Measurements from ENCODE around the gene SUPT20HL2.
"Not testable (repeated sequence)": the region's sequence is repeated elsewhere in the genome, so short reads cannot be mapped to it uniquely, and the experiment has no call there.

Gene SUPT20HL2

GRCh38 chrX:24309580-24310374 is 4.1 kb downstream of the SUPT20HL2 start:
- DNase-seq (ENCODE audit: low spot score): not testable (repeated sequence)

GRCh38 chrX:24308803-24309202 is 5.1 kb downstream of the SUPT20HL2 start:
- DNase-seq (ENCODE audit: low spot score): not testable (repeated sequence)

- no peak for DNase-seq (ENCODE audit: low spot score)
Measured at GRCh38 chrX:24306440-24306839, 7.4 kb downstream of the SUPT20HL2 start.

GRCh38 chrX:24305905-24306304 is 8.0 kb downstream of the SUPT20HL2 start:
- DNase-seq (ENCODE audit: low spot score): no peak

- no peak for DNase-seq (ENCODE audit: low spot score)
Measured at GRCh38 chrX:24301806-24302205, 12.1 kb downstream of the SUPT20HL2 start.

- no peak for DNase-seq (ENCODE audit: low spot score)
Measured at GRCh38 chrX:24301060-24301459, 12.8 kb downstream of the SUPT20HL2 start.

GRCh38 chrX:24298191-24298590 is 15.7 kb downstream of the SUPT20HL2 start:
- DNase-seq (ENCODE audit: low spot score): no peak

GRCh38 chrX:24294619-24295018 is 19.2 kb downstream of the SUPT20HL2 start:
- DNase-seq (ENCODE audit: low spot score): peak; percentile 26

GRCh38 chrX:24293412-24293811 is 20.5 kb downstream of the SUPT20HL2 start:
- no peak for DNase-seq (ENCODE audit: low spot score)

- no peak for DNase-seq (ENCODE audit: low spot score)
Measured at GRCh38 chrX:24292353-24292752, 21.5 kb downstream of the SUPT20HL2 start.

GRCh38 chrX:24285082-24285481 is 28.8 kb downstream of the SUPT20HL2 start:
- no peak for DNase-seq (ENCODE audit: low spot score)

GRCh38 chrX:24283127-24283794 is 30.6 kb downstream of the SUPT20HL2 start:
- no peak for DNase-seq (ENCODE audit: low spot score)

- DNase-seq (ENCODE audit: low spot score): no peak
Measured at GRCh38 chrX:24282381-24283126, 31.3 kb downstream of the SUPT20HL2 start.

GRCh38 chrX:24277405-24277804 is 36.5 kb downstream of the SUPT20HL2 start:
- DNase-seq (ENCODE audit: low spot score): no peak

- no peak for DNase-seq (ENCODE audit: low spot score)
Measured at GRCh38 chrX:24276015-24276414, 37.9 kb downstream of the SUPT20HL2 start.

- DNase-seq (ENCODE audit: low spot score): no peak
Measured at GRCh38 chrX:24271262-24271661, 42.6 kb downstream of the SUPT20HL2 start.

- no peak for DNase-seq (ENCODE audit: low spot score)
Measured at GRCh38 chrX:24268786-24269185, 45.1 kb downstream of the SUPT20HL2 start.

GRCh38 chrX:24266996-24267395 is 46.9 kb downstream of the SUPT20HL2 start:
- no peak for DNase-seq (ENCODE audit: low spot score)

- no peak for DNase-seq (ENCODE audit: low spot score)
Measured at GRCh38 chrX:24264383-24264782, 49.5 kb downstream of the SUPT20HL2 start.

- DNase-seq (ENCODE audit: low spot score): no peak
Measured at GRCh38 chrX:24262309-24262708, 51.6 kb downstream of the SUPT20HL2 start.

Measured in activated CD4-positive, alpha-beta T cell treated with anti-CD3 and anti-CD28 coated beads, Interleukin-2, Interleukin-4, amounts not matched to agents 100 ng/mL and 50 ng/mL, durations not matched to agents 16 hours and 8 hours (primary cell).